Stomach (tissue), 9 donors: ENCODE data around the gene BASP1. TPM values are rescaled to one million over a fixed set of nuclear protein-coding genes. Genes with fewer than 3 reads are reported as not detected.
"Not testable (repeated sequence)": the region's sequence is repeated elsewhere in the genome, so short reads cannot be mapped to it uniquely, and the experiment has no call there.

Source experiments
- DNase-seq, 2 donors: peaks; one replicate each; pipeline versions ENCODE4 v3.0.0 to v3.0.0-alpha.2; 2013 to 2019
- H3K27ac ChIP-seq, 5 donors: fragments of 200-600 bp in 4 of 5; sonication (generic) in 4 of 5; one replicate each; pipeline ENCODE4 v1.5.1; 2013 to 2019; ENCODE audit warnings: mild to moderate bottlenecking in 1 of 5, moderate library complexity in 1 of 5
- H3K27me3 ChIP-seq, 3 donors: fragments of 200-600 bp; sonication (generic); one replicate each; pipeline ENCODE4 v1.5.1; 2017 to 2019; ENCODE audit warnings: mixed run types in 1 of 3
- H3K36me3 ChIP-seq, 4 donors: fragments of 200-600 bp; sonication (generic); 1 replicate in 3 of 4; 2 replicates in 1 of 4; pipeline ENCODE4 v1.5.1; 2016 to 2019
- H3K4me1 ChIP-seq, 4 donors: fragments of 200-600 bp; sonication (generic); one replicate each; pipeline ENCODE4 v1.5.1; 2016 to 2019
- H3K4me3 ChIP-seq, 4 donors: fragments of 200-600 bp; sonication (generic) in 3 of 4; one replicate each; pipeline ENCODE4 v1.5.1; 2016 to 2019; ENCODE audit warnings: mild to moderate bottlenecking in 1 of 4
- H3K9me3 ChIP-seq, 4 donors: fragments of 200-600 bp; sonication (generic); one replicate each; pipeline ENCODE4 v1.5.1; 2016 to 2019
- EP300 ChIP-seq: sonication (generic); formaldehyde crosslinking; IDR thresholded peaks from one replicate; pipeline ENCODE4 v1.6.1; 2017; ENCODE audit warnings: antibody characterized with exemption
- POLR2A ChIP-seq, 4 donors: fragments of 450-650 bp; IDR thresholded peaks; one replicate each; pipeline ENCODE4 v1.6.1; 2016; ENCODE audit warnings: antibody characterized with exemption in 4 of 4, control low read depth in 2 of 4, mild to moderate bottlenecking in 1 of 4, moderate library complexity in 1 of 4
- POLR2AphosphoS5 ChIP-seq, 3 donors: sonication (generic); formaldehyde crosslinking; IDR thresholded peaks; one replicate each; pipeline ENCODE4 v1.6.1; 2016; ENCODE audit warnings: antibody characterized with exemption in 3 of 3
- WGBS, 5 donors: extraction: QIAGEN DNeasy Blood & Tissue Kit in 3 of 5; methylation state at CpG; one replicate each; pipeline versions ENCODE4 v1.1.5 to v1.1.7; 2013 to 2018; 5-methylcytosine and 5-hydroxymethylcytosine counted together
- intact Hi-C: fragments of 100-400 bp; cut with DNase I; formaldehyde crosslinking; loops from one replicate; pipeline ENCODE4 v1.15.1; 2023; ENCODE audit warnings: low total_unique reads
- polyA plus RNA-seq, 3 donors: library from polyadenylated mRNA; stranded (reverse); fragments of 200-250 nt; gene quantifications; one replicate each; pipeline ENCODE4 v1.2.3, GENCODE V29; 2013
- total RNA-seq, 5 donors: library from RNA; depleted of rRNA; stranded (reverse); fragments of >200 nt; gene quantifications; one replicate each; pipeline versions ENCODE4 v1.1.0 to v1.2.3, GENCODE V29; 2014 to 2016
- TF ChIP-seq, protein P1 (sequence below), 7 experiments: fragments of 450-650 bp in 4 of 7; fragments of 200-600 bp in 3 of 7; sonication (generic) in 3 of 7; IDR thresholded peaks; one replicate each; pipeline ENCODE4 v1.5.1; 2016 to 2019; ENCODE audit warnings: antibody characterized with exemption in 7 of 7, control low read depth in 2 of 7, mild to moderate bottlenecking in 1 of 7
- donor health status: healthy with polysubstance abuse.
- donor health status: Bipolar disorder and iron deficiency.
- donor health status: healthy.

BASP1 gene
- total and polyA plus RNA-seq, 8 donors: 4.0 to 60.8 (median 16.0) TPM

DNA sequence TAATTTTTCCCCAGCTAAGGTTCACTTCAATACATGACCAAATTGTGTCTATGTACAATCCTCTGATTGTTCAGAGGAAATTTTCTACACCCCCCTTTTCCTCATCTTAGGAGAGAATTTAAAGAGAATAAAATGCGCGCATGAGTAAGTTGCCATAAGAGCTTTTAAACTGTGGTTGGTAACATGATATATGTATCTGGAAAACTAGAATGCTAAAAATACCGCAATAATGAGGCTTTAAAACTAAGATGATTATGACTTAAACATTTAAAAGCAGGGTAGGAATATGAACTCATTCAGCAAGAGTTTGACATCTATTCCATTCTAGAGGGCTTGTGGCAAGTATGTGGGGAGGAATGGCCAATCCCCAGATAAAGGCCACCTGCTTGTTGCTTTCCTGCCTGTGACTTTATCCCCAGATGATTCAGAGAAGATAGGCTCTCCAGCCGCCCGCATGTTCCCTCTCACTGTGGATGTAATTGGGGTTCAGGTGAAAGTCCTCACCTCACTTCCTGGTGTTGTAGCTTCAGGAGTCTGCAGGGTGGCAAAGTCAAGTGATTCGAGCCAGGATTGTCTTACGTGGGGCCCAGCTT lies 26.5 kb upstream of the BASP1 start:
- Histone ChIP-seq H3K4me1 (peaks cover 8 to 42% (median 18%) of the 10 kb centered on the region in 4 donors), H3K27ac (no peak overlapping the region), H3K9me3 (no peaks in the 10 kb centered on the region), H3K27me3 (no peaks in the 10 kb centered on the region), H3K36me3 (no peaks in the 10 kb centered on the region), H3K4me3 (no peak overlapping the region)
- WGBS, 5 donors: 75 to 85% (median 75%) methylated on average over 7 of the region's 7 CpGs
- TF ChIP-seq, protein P1, sequence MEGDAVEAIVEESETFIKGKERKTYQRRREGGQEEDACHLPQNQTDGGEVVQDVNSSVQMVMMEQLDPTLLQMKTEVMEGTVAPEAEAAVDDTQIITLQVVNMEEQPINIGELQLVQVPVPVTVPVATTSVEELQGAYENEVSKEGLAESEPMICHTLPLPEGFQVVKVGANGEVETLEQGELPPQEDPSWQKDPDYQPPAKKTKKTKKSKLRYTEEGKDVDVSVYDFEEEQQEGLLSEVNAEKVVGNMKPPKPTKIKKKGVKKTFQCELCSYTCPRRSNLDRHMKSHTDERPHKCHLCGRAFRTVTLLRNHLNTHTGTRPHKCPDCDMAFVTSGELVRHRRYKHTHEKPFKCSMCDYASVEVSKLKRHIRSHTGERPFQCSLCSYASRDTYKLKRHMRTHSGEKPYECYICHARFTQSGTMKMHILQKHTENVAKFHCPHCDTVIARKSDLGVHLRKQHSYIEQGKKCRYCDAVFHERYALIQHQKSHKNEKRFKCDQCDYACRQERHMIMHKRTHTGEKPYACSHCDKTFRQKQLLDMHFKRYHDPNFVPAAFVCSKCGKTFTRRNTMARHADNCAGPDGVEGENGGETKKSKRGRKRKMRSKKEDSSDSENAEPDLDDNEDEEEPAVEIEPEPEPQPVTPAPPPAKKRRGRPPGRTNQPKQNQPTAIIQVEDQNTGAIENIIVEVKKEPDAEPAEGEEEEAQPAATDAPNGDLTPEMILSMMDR (IDR thresholded peaks at IDR 0.05): no peak
- DNase-seq: no peak
- intact Hi-C loops: loop anchor here (10.0 kb wide), 1 partner anchor 706 kb away; no protein-coding TSS in a partner anchor

DNA sequence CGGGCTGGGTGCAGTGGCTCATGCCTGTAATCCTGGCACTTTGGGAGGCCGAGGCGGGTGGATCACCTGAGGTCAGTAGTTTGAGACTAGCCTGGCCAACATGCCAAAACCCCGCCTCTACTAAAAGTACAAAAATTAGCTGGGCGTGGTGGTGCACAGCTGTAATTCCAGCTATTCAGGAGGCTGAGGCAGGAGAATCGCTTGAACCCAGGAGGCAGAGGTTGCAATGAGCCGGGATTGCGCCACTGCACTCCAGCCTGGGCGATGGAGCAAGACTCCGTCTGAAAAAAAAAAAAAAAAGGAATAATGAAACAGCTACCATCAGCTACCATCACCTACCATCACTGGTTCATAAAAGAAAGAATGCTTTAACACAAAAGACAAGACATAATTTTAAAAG lies 25.9 kb upstream of the BASP1 start:
- not testable (repeated sequence) for H3K27ac ChIP-seq, DNase-seq, H3K36me3 ChIP-seq, H3K9me3 ChIP-seq, H3K4me3 ChIP-seq, H3K27me3 ChIP-seq
- intact Hi-C loops: loop anchor here (10.0 kb wide), 1 partner anchor 707 kb away; no protein-coding TSS in a partner anchor
- H3K4me1 ChIP-seq: peaks cover 8 to 36% (median 15%) of the 10 kb centered on the region in 4 donors
- WGBS, 5 donors: 54 to 85% (median 74%) methylated on average over 10 of the region's 10 CpGs

DNA sequence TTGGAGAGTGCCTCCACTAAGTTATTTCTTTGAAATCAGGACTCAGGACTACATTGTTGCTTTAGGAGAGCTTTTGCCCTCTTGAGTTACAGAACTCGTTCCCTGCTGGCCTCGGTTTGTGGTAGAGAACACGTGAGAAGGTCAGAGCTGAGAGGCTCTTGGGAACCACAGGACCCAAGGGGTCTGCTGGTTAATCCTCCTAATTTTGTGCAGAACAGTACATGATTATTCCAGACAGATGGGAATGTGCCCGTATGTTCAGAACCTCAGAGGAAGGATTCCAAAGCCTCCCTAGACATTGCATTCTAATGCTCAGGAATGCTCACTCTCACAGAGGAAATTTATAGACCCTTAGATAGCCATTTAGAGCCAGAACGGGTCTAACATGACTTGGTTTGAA lies 25.2 kb upstream of the BASP1 start:
- no peaks in the 10 kb centered on the region for H3K27me3 ChIP-seq
- H3K4me1 ChIP-seq: peaks cover 8 to 35% (median 15%) of the 10 kb centered on the region in 4 donors
- H3K9me3 ChIP-seq: no peaks in the 10 kb centered on the region
- 17 to 59% (median 51%) methylated on average over 5 of the region's 5 CpGs for WGBS, 5 donors
- H3K4me3 ChIP-seq: no peak overlapping the region
- H3K27ac ChIP-seq: peak overlapping the region in 1 of 5 donors; percentile 16
- no peak for TF ChIP-seq POLR2AphosphoS5 (IDR thresholded peaks at IDR 0.05)
- TF ChIP-seq, protein P1 (IDR thresholded peaks at IDR 0.05): no peak
- TF ChIP-seq EP300: no peak
- TF ChIP-seq POLR2A (IDR thresholded peaks at IDR 0.05): no peak
- no peaks in the 10 kb centered on the region for H3K36me3 ChIP-seq
- DNase-seq: no peak
- intact Hi-C loops: loop anchor here (10.0 kb wide), 1 partner anchor 707 kb away; no protein-coding TSS in a partner anchor

DNA sequence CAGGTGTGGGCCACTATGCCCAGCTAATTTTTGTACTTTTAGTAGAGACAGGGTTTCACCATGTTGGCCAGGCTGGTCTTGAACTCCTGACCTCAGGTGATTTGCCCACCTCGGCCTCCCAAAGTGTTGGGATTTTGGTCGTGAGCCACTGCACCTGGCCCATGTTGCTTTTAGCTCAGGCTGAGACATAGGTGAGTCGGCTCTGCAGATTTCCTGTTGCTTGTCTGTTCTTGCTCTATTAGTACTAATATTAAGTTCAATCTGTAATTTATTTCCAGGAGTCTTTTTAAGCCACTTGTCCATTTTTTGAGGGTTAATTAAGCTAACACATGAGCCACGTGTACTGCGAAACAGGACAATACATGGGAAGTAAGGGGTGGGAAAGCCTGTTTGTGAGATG lies 21.4 kb upstream of the BASP1 start:
- DNase-seq: no peak
- H3K4me3 ChIP-seq: no peak overlapping the region
- H3K9me3 ChIP-seq: peaks cover 0 to 7% (median 2%) of the 10 kb centered on the region in 4 donors
- intact Hi-C loops: loop anchor here (10.0 kb wide), 1 partner anchor 711 kb away; no protein-coding TSS in a partner anchor
- no peak overlapping the region for H3K27ac ChIP-seq
- TF ChIP-seq EP300: no peak
- no peak for TF ChIP-seq POLR2AphosphoS5 (IDR thresholded peaks at IDR 0.05)
- no peak for TF ChIP-seq POLR2A (IDR thresholded peaks at IDR 0.05)
- TF ChIP-seq, protein P1 (IDR thresholded peaks at IDR 0.05): no peak
- no peaks in the 10 kb centered on the region for H3K36me3 ChIP-seq
- no peaks in the 10 kb centered on the region for H3K27me3 ChIP-seq
- WGBS, 5 donors: 86 to 94% (median 88%) methylated on average over 5 of the region's 5 CpGs
- peaks cover 0 to 18% (median 0%) of the 10 kb centered on the region in 4 donors for H3K4me1 ChIP-seq

DNA sequence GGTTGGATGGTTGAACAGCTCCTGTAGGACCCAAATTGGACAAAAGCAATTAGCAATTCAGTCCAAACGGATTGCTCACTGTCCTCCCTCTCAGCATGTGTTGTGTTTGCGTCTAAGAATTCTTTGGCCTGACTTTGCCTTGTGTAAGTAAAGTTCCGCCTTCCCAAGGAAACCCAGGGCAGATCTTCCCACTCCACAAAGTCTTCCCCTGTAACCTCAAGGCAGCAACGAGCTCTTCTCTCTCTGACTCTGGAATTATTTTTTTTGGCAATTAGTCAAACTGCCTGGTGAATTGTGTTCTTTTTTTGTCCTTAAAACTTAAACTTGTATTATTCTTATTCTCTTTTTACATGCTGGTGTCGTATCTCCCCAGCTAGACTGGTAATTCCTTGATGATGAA lies 20.7 kb upstream of the BASP1 start:
- H3K27ac ChIP-seq: no peak overlapping the region
- H3K36me3 ChIP-seq: no peaks in the 10 kb centered on the region
- intact Hi-C loops: loop anchor here (10.0 kb wide), 1 partner anchor 712 kb away; no protein-coding TSS in a partner anchor
- peaks cover 0 to 7% (median 2%) of the 10 kb centered on the region in 4 donors for H3K9me3 ChIP-seq
- TF ChIP-seq, protein P1 (IDR thresholded peaks at IDR 0.05): no peak
- TF ChIP-seq POLR2AphosphoS5 (IDR thresholded peaks at IDR 0.05): no peak
- TF ChIP-seq EP300: no peak
- no peak for TF ChIP-seq POLR2A (IDR thresholded peaks at IDR 0.05)
- no peak for DNase-seq
- whole genome bisulfite sequencing, 5 donors: 70 to 81% (median 75%) methylated on average over 5 of the region's 5 CpGs
- no peak overlapping the region for H3K4me3 ChIP-seq
- no peaks in the 10 kb centered on the region for H3K27me3 ChIP-seq
- H3K4me1 ChIP-seq: peaks cover 0 to 11% (median 0%) of the 10 kb centered on the region in 4 donors
